HG02759 (cell line): ENCODE data around the gene ELFN2.
"Not testable (repeated sequence)": the region's sequence is repeated elsewhere in the genome, so short reads cannot be mapped to it uniquely, and the experiment has no call there.

Source experiments
- ATAC-seq: cut with Tn5 transposase; IDR thresholded peaks from one replicate; pipeline ENCODE4 v1.9.1; 2021; ENCODE audit warnings: mild to moderate bottlenecking, moderate library complexity; ENCODE audit not compliant: unreplicated experiment

The ELFN2 gene

GRCh38 chr22:37413546-37413945, 13.7 kb downstream of the ELFN2 start:
- ATAC-seq, result no peak

GRCh38 chr22:37412495-37413250, 14.6 kb downstream of the ELFN2 start:
- ATAC-seq, result no peak

- no peak for ATAC-seq
Measured at GRCh38 chr22:37411655-37412054, 15.6 kb downstream of the ELFN2 start.

GRCh38 chr22:37410174-37411055, 16.9 kb downstream of the ELFN2 start:
- ATAC-seq, result no peak

- no peak for ATAC-seq
Measured at GRCh38 chr22:37409459-37410050, 17.7 kb downstream of the ELFN2 start.

GRCh38 chr22:37409031-37409430, 18.2 kb downstream of the ELFN2 start:
- ATAC-seq, result no peak

GRCh38 chr22:37407856-37408255, 19.4 kb downstream of the ELFN2 start:
- no peak for ATAC-seq

GRCh38 chr22:37406441-37407235, 20.6 kb downstream of the ELFN2 start:
- no peak for ATAC-seq

- ATAC-seq, result no peak
Measured at GRCh38 chr22:37404091-37404490, 23.2 kb downstream of the ELFN2 start.

GRCh38 chr22:37403267-37403960, 23.9 kb downstream of the ELFN2 start:
- ATAC-seq, result no peak

- no peak for ATAC-seq
Measured at GRCh38 chr22:37402184-37402506, 25.1 kb downstream of the ELFN2 start.

GRCh38 chr22:37401401-37402183, 25.7 kb downstream of the ELFN2 start:
- no peak for ATAC-seq

- no peak for ATAC-seq
Measured at GRCh38 chr22:37400719-37401118, 26.6 kb downstream of the ELFN2 start.

GRCh38 chr22:37399457-37399856, 27.8 kb downstream of the ELFN2 start:
- ATAC-seq, result not testable (repeated sequence)

GRCh38 chr22:37397226-37397625, 30.1 kb downstream of the ELFN2 start:
- no peak for ATAC-seq

GRCh38 chr22:37396488-37397084, 30.7 kb downstream of the ELFN2 start:
- no peak for ATAC-seq

- ATAC-seq, result no peak
Measured at GRCh38 chr22:37394341-37394740, 32.9 kb downstream of the ELFN2 start.

GRCh38 chr22:37393746-37394145, 33.5 kb downstream of the ELFN2 start:
- no peak for ATAC-seq

- ATAC-seq, result no peak
Measured at GRCh38 chr22:37392721-37393328, 34.5 kb downstream of the ELFN2 start.
